GM19467 (cell line): ENCODE data around the gene LRRC28.

Experiments
- ATAC-seq: cut with Tn5 transposase; IDR thresholded peaks from one replicate; pipeline ENCODE4 v1.9.1; 2021; ENCODE audit warnings: mild to moderate bottlenecking, moderate library complexity; ENCODE audit not compliant: unreplicated experiment

The LRRC28 gene

GRCh38 chr15:99414755-99415731 is 163.8 kb downstream of the LRRC28 start:
- ATAC-seq, result no peak

GRCh38 chr15:99416191-99417188 is 165.2 kb downstream of the LRRC28 start:
- ATAC-seq, result no peak

GRCh38 chr15:99421172-99421656 is 169.9 kb downstream of the LRRC28 start:
- ATAC-seq, result no peak

GRCh38 chr15:99421758-99422157 is 170.5 kb downstream of the LRRC28 start:
- no peak for ATAC-seq

GRCh38 chr15:99423186-99424130 is 172.2 kb downstream of the LRRC28 start:
- no peak for ATAC-seq

GRCh38 chr15:99424131-99424571 is 172.9 kb downstream of the LRRC28 start:
- no peak for ATAC-seq

- no peak for ATAC-seq
Measured at GRCh38 chr15:99424978-99425656, 173.8 kb downstream of the LRRC28 start.

- ATAC-seq, result no peak
Measured at GRCh38 chr15:99425657-99426301, 174.5 kb downstream of the LRRC28 start.

GRCh38 chr15:99426431-99427105 is 175.3 kb downstream of the LRRC28 start:
- no peak for ATAC-seq

GRCh38 chr15:99427210-99427609 is 175.9 kb downstream of the LRRC28 start:
- no peak for ATAC-seq

- ATAC-seq, result no peak
Measured at GRCh38 chr15:99427668-99428361, 176.5 kb downstream of the LRRC28 start.

GRCh38 chr15:99429681-99430081 is 178.4 kb downstream of the LRRC28 start:
- ATAC-seq, result no peak

GRCh38 chr15:99430881-99431401 is 179.7 kb downstream of the LRRC28 start:
- no peak for ATAC-seq

- ATAC-seq, result no peak
Measured at GRCh38 chr15:99431661-99432091, 180.4 kb downstream of the LRRC28 start.

- no peak for ATAC-seq
Measured at GRCh38 chr15:99432271-99433025, 181.2 kb downstream of the LRRC28 start.

- ATAC-seq, result no peak
Measured at GRCh38 chr15:99433026-99433756, 181.9 kb downstream of the LRRC28 start.
